Activated CD8-positive, alpha-beta memory T cell treated with anti-CD3 and anti-CD28 coated beads for 24 hours (primary cell): ENCODE results near the gene RNASEH2A.

Source experiments
- DNase-seq: peaks from one replicate; pipeline ENCODE4 v3.0.0-alpha.2; 2020

The RNASEH2A gene

DNA sequence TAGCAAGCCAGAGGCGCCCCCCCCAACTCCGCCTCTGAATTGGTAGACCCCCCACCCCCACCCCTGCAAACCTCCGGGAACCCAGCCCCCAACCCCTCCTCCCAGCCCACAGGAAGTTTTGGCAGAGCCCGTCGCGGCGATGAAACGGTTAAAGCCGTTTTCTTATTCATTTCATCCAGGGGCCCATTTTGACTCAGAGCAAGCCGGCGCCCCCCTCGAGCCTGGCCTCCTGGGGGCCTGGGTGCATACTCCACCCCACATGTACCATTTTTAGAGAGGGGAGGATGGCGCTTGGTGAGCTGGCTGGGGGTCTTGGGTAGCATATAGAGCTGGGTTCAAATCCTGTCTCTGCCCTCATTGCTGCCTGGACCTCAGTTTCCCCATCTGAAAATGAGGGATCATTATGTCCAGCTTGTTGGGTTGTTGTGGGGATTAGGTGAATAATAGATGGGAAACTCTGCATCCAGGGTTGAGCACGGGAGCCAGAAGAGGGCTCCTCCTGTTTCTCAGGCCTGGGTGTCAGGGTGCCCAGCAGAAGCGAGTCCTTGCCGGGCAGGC, 23.0 kb upstream of the RNASEH2A start:
- DNase-seq: peak; percentile 83

GRCh38 chr19:12783849-12784393, 22.5 kb upstream of the RNASEH2A start:
- DNase-seq: peak; percentile 62

- no peak for DNase-seq
These were observed 22.0 kb upstream of the RNASEH2A start for GRCh38 chr19:12784394-12784870.

DNA sequence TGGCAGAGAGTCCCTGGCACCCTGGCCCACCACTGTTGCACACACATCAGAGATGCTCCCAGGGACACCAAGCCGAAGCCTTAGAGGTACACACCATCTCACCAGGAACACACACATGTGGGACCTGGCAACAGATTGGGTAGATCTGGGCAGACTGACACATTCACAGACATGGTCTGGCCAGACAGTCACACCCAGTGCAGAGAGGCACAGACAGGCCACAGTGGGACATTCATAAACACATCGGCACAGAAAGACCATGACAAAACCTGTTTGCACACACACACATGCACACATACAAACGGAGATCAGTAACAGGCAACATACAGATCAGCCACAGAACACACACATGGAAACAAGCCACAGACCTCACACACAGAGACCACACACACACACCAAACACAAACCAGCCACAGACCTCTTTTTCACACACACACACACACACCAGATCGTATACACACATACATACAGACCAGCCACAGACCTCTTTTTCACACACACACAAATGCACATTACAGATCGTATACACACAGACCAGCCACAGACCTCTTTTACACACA, 21.4 kb upstream of the RNASEH2A start:
- DNase-seq: peak; percentile 67

GRCh38 chr19:12785431-12786031, 20.9 kb upstream of the RNASEH2A start:
- no peak for DNase-seq

DNA sequence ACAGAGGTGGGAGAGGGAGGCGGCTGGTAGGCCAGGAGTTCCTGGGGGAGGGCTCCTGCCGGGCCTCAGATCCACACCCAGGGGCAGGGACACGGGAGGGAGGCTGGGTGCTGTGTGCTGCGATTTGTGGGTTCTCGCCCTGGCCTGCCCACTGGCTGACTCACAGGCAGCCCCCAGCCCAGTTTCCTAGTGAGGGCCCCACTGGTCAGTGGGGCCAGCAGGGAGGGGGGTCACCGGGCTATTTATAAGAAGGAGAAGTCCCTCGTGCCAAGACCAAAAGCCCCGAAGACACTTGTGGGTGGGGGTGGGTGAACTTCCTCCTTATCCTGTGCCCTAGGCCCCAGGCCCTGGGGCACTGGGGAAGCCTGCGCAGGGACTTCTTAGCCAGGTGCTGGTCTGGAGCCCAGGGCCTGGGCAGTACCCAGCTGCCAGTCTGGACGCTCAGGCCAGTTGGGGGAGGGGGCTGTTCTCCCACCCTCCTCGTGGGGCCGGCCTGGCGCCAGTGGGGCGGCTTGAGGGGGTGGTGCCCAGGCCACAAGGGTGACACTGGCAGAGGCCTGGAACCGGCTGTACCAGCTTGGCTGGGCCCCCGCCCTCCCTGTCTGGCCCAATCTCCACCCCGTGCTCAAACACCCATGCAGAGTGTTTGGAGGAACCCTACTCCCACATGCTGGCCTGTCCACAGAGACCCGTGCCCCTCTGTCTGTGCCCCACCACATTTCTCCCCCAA, 20.1 kb upstream of the RNASEH2A start:
- peak; percentile 65 for DNase-seq

- no peak for DNase-seq
These were observed 19.4 kb upstream of the RNASEH2A start for GRCh38 chr19:12786952-12787351.

DNA sequence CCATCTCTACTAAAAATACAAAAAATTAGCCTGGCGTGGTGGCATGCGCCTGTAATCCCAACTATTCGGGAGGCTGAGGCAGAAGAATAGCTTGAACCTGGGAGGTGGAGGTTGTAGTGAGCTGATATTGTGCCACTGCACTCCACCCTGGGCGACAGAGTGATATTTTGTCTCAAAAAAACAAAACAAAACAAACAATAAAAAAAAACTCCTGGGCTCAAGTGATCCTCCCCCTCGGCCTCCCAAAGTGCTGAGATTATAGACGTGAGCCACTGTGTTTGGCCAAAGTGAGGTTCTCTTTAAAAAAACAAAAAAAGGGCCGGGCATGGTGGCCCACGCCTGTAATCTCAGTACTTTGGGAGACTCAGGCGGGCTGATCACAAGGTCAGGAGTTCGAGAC, 18.9 kb upstream of the RNASEH2A start:
- DNase-seq: no peak

- no peak for DNase-seq
These were observed 18.2 kb upstream of the RNASEH2A start for GRCh38 chr19:12788042-12788681.

DNA sequence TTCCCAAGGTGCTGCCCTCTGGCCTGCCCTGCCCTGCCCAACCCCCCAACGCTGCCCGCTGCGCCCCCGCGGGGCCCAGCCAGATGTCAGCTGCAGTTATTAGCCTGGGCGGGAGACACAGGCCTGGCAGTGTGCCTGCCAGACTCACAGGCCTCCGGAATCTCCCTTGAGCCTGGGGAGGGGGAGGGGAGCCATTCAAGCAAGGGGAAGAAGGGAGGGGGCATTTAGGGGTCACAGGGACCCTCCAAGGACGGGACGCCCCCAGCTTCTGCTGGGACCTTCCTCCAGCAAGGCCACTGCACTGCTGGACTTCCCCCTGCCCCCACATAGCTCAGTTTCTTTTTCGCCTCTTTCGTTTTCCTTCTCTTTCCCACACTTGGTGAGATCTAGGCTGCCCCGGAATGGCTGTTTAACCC, 17.7 kb upstream of the RNASEH2A start:
- DNase-seq: peak; percentile 73

DNA sequence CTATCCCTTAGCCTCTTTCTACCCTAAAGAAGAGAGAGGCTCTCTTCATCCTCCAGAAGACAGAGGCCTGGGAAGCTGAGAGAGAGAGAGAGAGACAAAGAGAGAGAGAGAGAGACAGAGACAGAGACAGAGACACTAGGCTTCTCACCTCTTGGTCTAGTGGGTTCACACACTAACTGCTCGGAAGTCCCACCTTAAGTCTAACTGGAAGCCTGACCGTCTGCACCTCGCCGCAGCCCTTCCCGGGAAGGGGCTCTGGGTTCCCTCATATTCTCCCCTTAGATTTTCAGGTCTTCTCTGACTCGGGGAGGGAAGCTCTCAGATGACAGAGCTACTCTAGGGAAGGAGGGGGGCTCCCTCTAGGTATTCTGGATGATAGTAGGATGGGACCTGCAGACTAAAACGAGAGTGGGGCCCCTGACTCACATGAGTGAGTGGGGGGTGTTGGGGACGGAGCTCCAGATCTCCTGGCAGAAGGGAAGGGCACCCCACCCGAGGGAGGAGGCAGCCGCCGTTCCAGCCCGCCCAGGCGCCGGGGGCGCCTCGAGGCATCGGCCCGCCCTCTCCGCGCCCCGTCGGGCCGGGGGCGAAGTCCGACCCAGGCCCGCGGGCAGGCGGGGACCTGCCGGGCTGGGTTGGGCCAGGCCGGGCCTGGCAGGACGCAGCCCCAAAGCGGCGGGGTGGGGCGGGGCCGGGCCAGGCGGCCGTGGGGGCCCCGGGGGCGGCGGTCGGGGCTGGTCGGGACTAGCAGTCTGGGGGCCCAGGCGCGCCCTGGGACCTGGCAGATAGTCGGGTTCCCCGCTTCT, 17.1 kb upstream of the RNASEH2A start:
- DNase-seq: no peak

- peak; percentile 96 for DNase-seq
These were observed 16.3 kb upstream of the RNASEH2A start for GRCh38 chr19:12789904-12790619.

- DNase-seq: peak; percentile 69
These were observed 15.6 kb upstream of the RNASEH2A start for GRCh38 chr19:12790628-12791344.

DNA sequence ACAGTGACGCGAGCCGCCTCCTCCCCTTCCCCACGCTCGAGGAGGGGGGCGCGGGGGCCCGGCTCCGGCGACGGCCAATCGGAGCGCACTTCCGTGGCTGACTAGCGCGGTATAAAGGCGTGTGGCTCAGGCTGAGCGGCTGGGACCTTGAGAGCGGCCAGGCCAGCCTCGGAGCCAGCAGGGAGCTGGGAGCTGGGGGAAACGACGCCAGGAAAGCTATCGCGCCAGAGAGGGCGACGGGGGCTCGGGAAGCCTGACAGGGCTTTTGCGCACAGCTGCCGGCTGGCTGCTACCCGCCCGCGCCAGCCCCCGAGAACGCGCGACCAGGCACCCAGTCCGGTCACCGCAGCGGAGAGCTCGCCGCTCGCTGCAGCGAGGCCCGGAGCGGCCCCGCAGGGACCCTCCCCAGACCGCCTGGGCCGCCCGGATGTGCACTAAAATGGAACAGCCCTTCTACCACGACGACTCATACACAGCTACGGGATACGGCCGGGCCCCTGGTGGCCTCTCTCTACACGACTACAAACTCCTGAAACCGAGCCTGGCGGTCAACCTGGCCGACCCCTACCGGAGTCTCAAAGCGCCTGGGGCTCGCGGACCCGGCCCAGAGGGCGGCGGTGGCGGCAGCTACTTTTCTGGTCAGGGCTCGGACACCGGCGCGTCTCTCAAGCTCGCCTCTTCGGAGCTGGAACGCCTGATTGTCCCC, 14.9 kb upstream of the RNASEH2A start, which contains the start of gene JUNB:
TSS of gene JUNB (plus strand) at position 142 of the 706 bp plus-strand sequence. CDS start at position 428, 286 bp downstream.
- DNase-seq: peak; percentile 98

DNA sequence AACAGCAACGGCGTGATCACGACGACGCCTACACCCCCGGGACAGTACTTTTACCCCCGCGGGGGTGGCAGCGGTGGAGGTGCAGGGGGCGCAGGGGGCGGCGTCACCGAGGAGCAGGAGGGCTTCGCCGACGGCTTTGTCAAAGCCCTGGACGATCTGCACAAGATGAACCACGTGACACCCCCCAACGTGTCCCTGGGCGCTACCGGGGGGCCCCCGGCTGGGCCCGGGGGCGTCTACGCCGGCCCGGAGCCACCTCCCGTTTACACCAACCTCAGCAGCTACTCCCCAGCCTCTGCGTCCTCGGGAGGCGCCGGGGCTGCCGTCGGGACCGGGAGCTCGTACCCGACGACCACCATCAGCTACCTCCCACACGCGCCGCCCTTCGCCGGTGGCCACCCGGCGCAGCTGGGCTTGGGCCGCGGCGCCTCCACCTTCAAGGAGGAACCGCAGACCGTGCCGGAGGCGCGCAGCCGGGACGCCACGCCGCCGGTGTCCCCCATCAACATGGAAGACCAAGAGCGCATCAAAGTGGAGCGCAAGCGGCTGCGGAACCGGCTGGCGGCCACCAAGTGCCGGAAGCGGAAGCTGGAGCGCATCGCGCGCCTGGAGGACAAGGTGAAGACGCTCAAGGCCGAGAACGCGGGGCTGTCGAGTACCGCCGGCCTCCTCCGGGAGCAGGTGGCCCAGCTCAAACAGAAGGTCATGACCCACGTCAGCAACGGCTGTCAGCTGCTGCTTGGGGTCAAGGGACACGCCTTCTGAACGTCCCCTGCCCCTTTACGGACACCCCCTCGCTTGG, 14.1 kb upstream of the RNASEH2A start:
- DNase-seq: peak; percentile 90

DNA sequence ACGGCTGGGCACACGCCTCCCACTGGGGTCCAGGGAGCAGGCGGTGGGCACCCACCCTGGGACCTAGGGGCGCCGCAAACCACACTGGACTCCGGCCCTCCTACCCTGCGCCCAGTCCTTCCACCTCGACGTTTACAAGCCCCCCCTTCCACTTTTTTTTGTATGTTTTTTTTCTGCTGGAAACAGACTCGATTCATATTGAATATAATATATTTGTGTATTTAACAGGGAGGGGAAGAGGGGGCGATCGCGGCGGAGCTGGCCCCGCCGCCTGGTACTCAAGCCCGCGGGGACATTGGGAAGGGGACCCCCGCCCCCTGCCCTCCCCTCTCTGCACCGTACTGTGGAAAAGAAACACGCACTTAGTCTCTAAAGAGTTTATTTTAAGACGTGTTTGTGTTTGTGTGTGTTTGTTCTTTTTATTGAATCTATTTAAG, 13.5 kb upstream of the RNASEH2A start:
- no peak for DNase-seq

GRCh38 chr19:12793290-12794195, 12.8 kb upstream of the RNASEH2A start:
- peak; percentile 98 for DNase-seq
